HG03064 (cell line): ENCODE measurements around the gene PLEKHG3.
"Not testable (repeated sequence)": the region's sequence is repeated elsewhere in the genome, so short reads cannot be mapped to it uniquely, and the experiment has no call there.

ENCODE experiments used
- ATAC-seq: cut with Tn5 transposase; IDR thresholded peaks from one replicate; pipeline ENCODE4 v1.9.1; 2021; ENCODE audit warnings: low read depth; ENCODE audit not compliant: unreplicated experiment

The PLEKHG3 gene

GRCh38 chr14:64704143-64704742 lies at the start of gene PLEKHG3:
Gene PLEKHG3, plus strand, starts transcription at chr14:64704424. Its CDS starts 23,208 bp downstream, at chr14:64727632.
- ATAC-seq: no peak

- ATAC-seq: no peak
Observed at GRCh38 chr14:64654901-64655300, 49.3 kb upstream of the PLEKHG3 start.

- ATAC-seq: no peak
Observed at GRCh38 chr14:64656986-64657385, 47.2 kb upstream of the PLEKHG3 start.

- no peak for ATAC-seq
Observed at GRCh38 chr14:64658201-64658600, 46.0 kb upstream of the PLEKHG3 start.

- ATAC-seq: not testable (repeated sequence)
Observed at GRCh38 chr14:64658700-64659264, 45.4 kb upstream of the PLEKHG3 start.

- no peak for ATAC-seq
Observed at GRCh38 chr14:64659366-64659765, 44.9 kb upstream of the PLEKHG3 start.

- ATAC-seq: no peak
Observed at GRCh38 chr14:64663174-64663573, 41.0 kb upstream of the PLEKHG3 start.

- ATAC-seq: no peak
Observed at GRCh38 chr14:64671591-64671990, 32.6 kb upstream of the PLEKHG3 start.

- ATAC-seq: no peak
Observed at GRCh38 chr14:64673316-64673715, 30.9 kb upstream of the PLEKHG3 start.

GRCh38 chr14:64673748-64674147 lies 30.5 kb upstream of the PLEKHG3 start:
- ATAC-seq: no peak

- no peak for ATAC-seq
Observed at GRCh38 chr14:64674829-64675228, 29.4 kb upstream of the PLEKHG3 start.

- no peak for ATAC-seq
Observed at GRCh38 chr14:64675312-64675711, 28.9 kb upstream of the PLEKHG3 start.

GRCh38 chr14:64676410-64677008 lies 27.7 kb upstream of the PLEKHG3 start:
- no peak for ATAC-seq

- ATAC-seq: no peak
Observed at GRCh38 chr14:64680013-64680713, 24.1 kb upstream of the PLEKHG3 start.

- no peak for ATAC-seq
Observed at GRCh38 chr14:64680714-64681065, 23.5 kb upstream of the PLEKHG3 start.

- no peak for ATAC-seq
Observed at GRCh38 chr14:64681796-64682710, 22.2 kb upstream of the PLEKHG3 start.

GRCh38 chr14:64682843-64683242 lies 21.4 kb upstream of the PLEKHG3 start:
- no peak for ATAC-seq

- no peak for ATAC-seq
Observed at GRCh38 chr14:64683264-64683663, 21.0 kb upstream of the PLEKHG3 start.

- ATAC-seq: no peak
Observed at GRCh38 chr14:64684091-64684490, 20.1 kb upstream of the PLEKHG3 start.

- ATAC-seq: no peak
Observed at GRCh38 chr14:64685371-64686281, 18.6 kb upstream of the PLEKHG3 start.
